ENCODE results near the gene TTC36. TPM values are rescaled to one million over a fixed set of nuclear protein-coding genes. Genes with fewer than 3 reads are reported as not detected.

TTC36 gene
- total and polyA plus RNA-seq, 2 donors (not counting 1 experiment from before 2014, with no cell fraction given), result 0.19 to 0.79 TPM

DNA sequence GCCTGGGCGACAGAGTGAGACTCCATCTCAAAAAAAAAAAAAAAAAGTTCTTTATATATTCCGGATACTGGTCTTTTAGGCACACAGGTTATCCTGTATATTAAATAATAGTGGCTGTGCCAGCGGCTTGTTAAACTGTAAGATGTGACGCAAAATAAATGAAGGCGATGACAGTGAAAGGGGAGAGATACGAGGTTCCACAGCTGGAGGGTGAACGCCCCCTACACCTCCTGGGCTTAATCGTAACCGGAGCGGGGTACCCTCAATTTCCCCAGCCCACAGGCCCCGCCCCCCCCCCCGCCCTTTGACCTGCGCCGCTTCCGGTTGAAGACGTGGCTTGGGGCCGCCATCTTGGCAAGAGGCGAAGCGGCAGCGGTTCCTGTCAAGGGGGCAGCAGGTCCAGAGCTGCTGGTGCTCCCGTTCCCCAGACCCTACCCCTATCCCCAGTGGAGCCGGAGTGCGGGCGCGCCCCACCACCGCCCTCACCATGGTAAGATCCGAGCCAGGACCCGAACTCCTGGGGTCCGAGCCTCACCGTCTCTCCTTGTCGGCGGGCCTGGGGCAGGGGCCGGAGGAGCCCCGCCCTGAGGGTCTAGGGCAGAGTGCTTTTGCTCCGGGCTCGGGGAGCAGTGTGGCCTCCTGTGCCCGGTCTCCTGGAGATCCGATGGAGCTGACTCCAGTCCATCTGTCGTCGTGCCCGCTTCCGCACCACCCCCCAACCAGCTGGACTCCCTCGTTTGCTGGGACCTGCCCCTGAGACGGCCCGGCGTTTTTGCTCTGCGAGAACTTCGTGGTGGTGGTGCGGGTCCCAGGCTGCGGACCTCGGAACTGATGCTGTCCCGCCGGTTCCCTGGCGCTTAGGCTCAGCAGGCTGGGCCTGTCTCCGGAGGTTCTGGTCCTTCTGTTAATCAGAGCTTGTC is 45.0 kb downstream of the TTC36 start, which contains the start of gene ARCN1:
Gene ARCN1 (plus strand): TSS at position 349 of the 920 bp plus-strand sequence. CDS start 139 bp downstream, at position 488.
- peak; percentile 92 for ATAC-seq (ENCODE audit: low read depth)

More for the DNA sequence above, 45.0 kb downstream of the TTC36 start, which contains the start of gene ARCN1:
- POLR2A ChIA-PET, result interaction anchor here (1.1 to 1.3 kb wide), 2 partner anchors 137 to 496 kb away, joined by 3 read pairs; no protein-coding TSS in a partner anchor
- TF ChIP-seq, protein P1, sequence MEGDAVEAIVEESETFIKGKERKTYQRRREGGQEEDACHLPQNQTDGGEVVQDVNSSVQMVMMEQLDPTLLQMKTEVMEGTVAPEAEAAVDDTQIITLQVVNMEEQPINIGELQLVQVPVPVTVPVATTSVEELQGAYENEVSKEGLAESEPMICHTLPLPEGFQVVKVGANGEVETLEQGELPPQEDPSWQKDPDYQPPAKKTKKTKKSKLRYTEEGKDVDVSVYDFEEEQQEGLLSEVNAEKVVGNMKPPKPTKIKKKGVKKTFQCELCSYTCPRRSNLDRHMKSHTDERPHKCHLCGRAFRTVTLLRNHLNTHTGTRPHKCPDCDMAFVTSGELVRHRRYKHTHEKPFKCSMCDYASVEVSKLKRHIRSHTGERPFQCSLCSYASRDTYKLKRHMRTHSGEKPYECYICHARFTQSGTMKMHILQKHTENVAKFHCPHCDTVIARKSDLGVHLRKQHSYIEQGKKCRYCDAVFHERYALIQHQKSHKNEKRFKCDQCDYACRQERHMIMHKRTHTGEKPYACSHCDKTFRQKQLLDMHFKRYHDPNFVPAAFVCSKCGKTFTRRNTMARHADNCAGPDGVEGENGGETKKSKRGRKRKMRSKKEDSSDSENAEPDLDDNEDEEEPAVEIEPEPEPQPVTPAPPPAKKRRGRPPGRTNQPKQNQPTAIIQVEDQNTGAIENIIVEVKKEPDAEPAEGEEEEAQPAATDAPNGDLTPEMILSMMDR (IDR thresholded peaks at IDR 0.05), result no peak
- TF ChIP-seq EZH2 (IDR thresholded peaks at IDR 0.05; ENCODE audit: borderline replicate concordance, insufficient read depth, low read depth, low read length, poor library complexity, severe bottlenecking), result no peak
- peak within 1 kb of the TSS; percentile 76 to 100 (median 99) for H3K4me3 ChIP-seq (ENCODE audit: control extremely low read depth in 1 of 5, extremely low read depth in 1 of 5, insufficient read depth in 1 of 5, low read depth in 2 of 5, low read length in 4 of 5)
- H3K4me3 Mint-ChIP-seq, result peak within 1 kb of the TSS; percentile 97
- DNase-seq, result peak; percentile 89
- CTCF ChIA-PET, result interaction anchor here (0.6 to 1.2 kb wide), 3 partner anchors 41 to 602 kb away, joined by 3 to 7 read pairs (median 3); no protein-coding TSS in a partner anchor
- WGBS (ENCODE audit: insufficient coverage), result 0% methylated on average over 41 of the region's 55 CpGs
- peak within 1 kb of the TSS; percentile 95 to 97 for H3K27ac ChIP-seq (ENCODE audit: low read length in 2 of 2)
- no peaks in the 10 kb centered on the region for H3K9me3 Mint-ChIP-seq (ENCODE audit: insufficient read depth)
- peaks cover 0 to under 1% of the 10 kb centered on the region in 2 experiments for H3K36me3 ChIP-seq (replicated peaks in 1 of 2; ENCODE audit: control extremely low read depth in 1 of 2, control insufficient read depth in 1 of 2, extremely low read depth in 1 of 2, insufficient read depth in 2 of 2, low read length in 1 of 2)
- H3K27me3 Mint-ChIP-seq, result no peaks in the 10 kb centered on the region
- H3K9ac ChIP-seq (ENCODE audit: low read length), result peak within 1 kb of the TSS; percentile 99
- peaks cover 78% of the 10 kb centered on the region for H3K79me2 ChIP-seq (ENCODE audit: control insufficient read depth, insufficient read depth, low read length)
- H3K4me1 ChIP-seq (ENCODE audit: control insufficient read depth in 2 of 2, insufficient read depth in 2 of 2, low read length in 2 of 2), result peaks cover 19 to 21% of the 10 kb centered on the region in 2 donors
- H3K4me1 Mint-ChIP-seq, result peaks cover 44% of the 10 kb centered on the region
- H2AFZ ChIP-seq (ENCODE audit: insufficient read depth, low read depth, low read length, poor library complexity, severe bottlenecking), result peak within 1 kb of the TSS; percentile 77
- H3K27ac Mint-ChIP-seq, result peak within 1 kb of the TSS; percentile 94
- H3K9me3 ChIP-seq (ENCODE audit: control extremely low read depth in 1 of 3, control insufficient read depth in 2 of 3, insufficient read depth in 1 of 3, low read length in 2 of 3), result no peaks in the 10 kb centered on the region
- H3K27me3 ChIP-seq (replicated peaks in 1 of 4; ENCODE audit: control extremely low read depth in 1 of 4, control insufficient read depth in 3 of 4, insufficient read depth in 4 of 4, low read length in 3 of 4), result no peaks in the 10 kb centered on the region
- peaks cover 2% of the 10 kb centered on the region for H4K20me1 ChIP-seq (ENCODE audit: control insufficient read depth, insufficient read depth, low read length, poor library complexity, severe bottlenecking)
- intact Hi-C loops (cut with micrococcal nuclease), result loop anchor here (1.0 to 5.0 kb wide), 6 partner anchors 39 to 425 kb away; partner anchors contain the start of genes ATP5MG, CENATAC, KMT2A and TMEM25
- H3K4me2 ChIP-seq (replicated peaks; ENCODE audit: low read depth, low read length, poor library complexity, severe bottlenecking), result peak within 1 kb of the TSS; percentile 87
